Endometrium (tissue), 2 donors: ENCODE data around the gene PLXNA3.

Source experiments
- FAIRE-seq: peaks from 2 replicates; lab custom pipeline; 2012; peaks lifted over from hg19 to GRCh38; lab: Jason Lieb, UNC
- donor health status: control.
- donor health status: control.

PLXNA3 gene

GRCh38 chrX:154459832-154460231, 1.8 kb downstream of the PLXNA3 start:
- FAIRE-seq: no peak

DNA sequence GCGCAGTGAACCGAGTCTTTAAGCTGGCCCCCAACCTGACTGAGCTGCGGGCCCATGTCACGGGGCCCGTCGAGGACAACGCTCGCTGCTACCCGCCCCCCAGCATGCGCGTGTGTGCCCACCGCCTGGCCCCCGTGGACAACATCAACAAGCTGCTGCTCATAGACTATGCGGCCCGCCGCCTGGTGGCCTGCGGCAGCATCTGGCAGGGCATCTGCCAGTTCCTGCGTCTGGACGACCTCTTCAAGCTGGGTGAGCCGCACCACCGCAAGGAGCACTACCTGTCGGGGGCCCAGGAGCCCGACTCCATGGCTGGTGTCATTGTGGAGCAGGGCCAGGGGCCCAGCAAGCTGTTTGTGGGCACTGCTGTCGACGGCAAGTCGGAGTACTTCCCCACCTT, 2.2 kb downstream of the PLXNA3 start:
- no peak for FAIRE-seq

DNA sequence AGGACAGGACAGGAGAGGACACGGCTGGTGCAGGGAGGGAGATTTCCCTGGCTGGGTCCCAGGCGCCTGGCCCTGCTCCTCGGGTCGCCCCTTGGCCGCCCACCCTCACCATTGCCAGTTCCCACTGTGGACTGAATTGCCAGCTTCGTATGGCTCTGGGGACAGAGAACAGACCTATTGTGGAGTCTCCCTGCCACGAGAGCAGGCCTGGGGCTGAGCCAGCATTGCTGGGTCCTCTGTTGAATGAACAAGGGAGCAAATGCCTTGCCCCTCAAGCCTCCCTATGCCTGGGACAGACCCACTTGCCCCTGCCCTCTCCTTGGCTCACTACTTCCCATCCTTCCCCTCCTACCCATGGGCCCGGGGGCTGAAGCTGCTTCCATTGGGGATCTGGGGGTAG, 4.3 kb downstream of the PLXNA3 start:
- FAIRE-seq: no peak

DNA sequence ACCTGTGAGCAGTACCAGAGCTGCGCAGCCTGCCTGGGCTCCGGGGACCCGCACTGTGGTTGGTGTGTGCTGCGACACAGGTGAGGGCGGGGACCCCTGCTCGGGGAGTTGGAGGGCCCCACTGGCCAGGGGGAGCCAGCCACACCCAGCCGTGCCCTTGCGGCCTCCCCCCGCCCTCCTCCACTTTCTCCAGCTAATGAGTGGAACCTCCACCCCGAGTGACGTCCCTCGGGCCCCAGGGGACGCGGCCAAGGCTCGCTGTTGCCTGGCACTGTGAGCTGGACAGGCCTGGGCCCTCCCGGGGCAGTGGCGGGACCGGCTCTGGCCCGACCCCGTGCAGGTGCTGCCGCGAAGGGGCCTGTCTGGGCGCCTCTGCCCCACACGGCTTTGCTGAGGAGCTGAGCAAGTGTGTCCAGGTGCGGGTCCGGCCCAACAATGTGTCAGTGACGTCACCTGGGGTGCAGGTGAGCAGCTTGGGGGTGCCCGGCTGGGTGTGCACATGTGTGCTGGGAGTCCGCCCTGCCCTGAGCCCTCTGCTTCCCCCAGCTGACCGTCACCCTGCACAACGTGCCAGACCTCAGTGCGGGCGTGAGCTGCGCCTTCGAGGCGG, 5.6 kb downstream of the PLXNA3 start:
- FAIRE-seq: no peak

GRCh38 chrX:154464806-154465365, 6.8 kb downstream of the PLXNA3 start:
- no peak for FAIRE-seq

GRCh38 chrX:154465601-154466000, 7.5 kb downstream of the PLXNA3 start:
- no peak for FAIRE-seq

- FAIRE-seq: no peak
These were observed 8.0 kb downstream of the PLXNA3 start for GRCh38 chrX:154466036-154466435.

DNA sequence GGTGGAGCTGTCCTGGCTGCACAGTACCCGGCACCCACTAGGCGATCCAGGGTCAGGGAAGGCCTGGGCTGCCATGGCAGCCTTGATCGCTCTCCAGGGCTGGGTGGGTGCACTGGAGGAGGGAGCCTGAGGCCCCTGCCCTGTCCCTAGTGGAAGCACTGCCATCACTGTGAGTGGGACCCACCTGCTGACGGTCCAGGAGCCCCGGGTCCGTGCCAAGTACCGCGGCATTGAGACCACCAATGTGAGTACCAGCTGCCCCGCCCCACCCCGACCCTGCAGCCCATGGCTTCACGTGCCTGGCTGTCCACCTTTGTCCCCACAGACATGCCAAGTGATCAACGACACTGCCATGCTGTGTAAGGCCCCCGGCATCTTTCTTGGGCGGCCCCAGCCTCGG, 8.8 kb downstream of the PLXNA3 start:
- no peak for FAIRE-seq

GRCh38 chrX:154467556-154467955, 9.5 kb downstream of the PLXNA3 start:
- no peak for FAIRE-seq

GRCh38 chrX:154468217-154468616, 10.1 kb downstream of the PLXNA3 start:
- no peak for FAIRE-seq

GRCh38 chrX:154469114-154469513, 11.0 kb downstream of the PLXNA3 start:
- no peak for FAIRE-seq

DNA sequence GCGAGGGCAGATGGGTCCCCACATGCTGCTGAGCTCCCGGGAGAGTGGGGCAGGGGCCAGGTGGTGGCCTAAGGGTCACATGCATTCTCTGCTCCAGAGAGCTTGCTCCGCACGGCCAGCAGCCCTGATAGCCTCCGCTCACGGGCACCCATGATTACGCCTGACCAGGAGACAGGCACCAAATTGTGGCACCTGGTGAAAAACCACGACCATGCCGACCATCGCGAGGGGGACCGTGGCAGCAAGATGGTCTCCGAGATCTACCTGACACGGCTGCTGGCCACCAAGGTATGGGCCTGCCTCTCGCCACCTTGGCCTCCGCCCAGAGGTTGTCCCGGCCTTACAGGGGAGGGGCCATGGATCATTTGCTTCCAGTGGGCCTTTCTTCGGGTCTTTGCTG, 11.8 kb downstream of the PLXNA3 start:
- no peak for FAIRE-seq

DNA sequence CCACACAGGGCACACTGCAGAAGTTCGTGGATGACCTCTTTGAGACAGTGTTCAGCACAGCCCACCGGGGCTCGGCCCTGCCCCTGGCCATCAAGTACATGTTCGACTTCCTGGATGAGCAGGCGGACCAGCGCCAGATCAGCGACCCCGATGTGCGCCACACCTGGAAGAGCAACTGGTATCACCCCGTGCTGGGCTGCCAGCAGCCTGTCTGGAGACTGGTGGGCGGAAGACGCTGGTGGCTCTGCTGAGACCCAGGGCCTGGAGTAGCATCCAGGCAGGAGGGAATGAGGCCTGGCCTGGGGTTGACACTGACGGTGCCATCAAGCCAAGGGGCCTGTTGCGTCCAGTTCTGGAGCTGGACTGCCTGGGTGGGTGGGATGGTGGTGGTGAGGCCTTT, 12.4 kb downstream of the PLXNA3 start:
- no peak for FAIRE-seq

- FAIRE-seq: no peak
These were observed 13.0 kb downstream of the PLXNA3 start for GRCh38 chrX:154470914-154471568.

GRCh38 chrX:154471839-154472684, 14.0 kb downstream of the PLXNA3 start:
- no peak for FAIRE-seq

DNA sequence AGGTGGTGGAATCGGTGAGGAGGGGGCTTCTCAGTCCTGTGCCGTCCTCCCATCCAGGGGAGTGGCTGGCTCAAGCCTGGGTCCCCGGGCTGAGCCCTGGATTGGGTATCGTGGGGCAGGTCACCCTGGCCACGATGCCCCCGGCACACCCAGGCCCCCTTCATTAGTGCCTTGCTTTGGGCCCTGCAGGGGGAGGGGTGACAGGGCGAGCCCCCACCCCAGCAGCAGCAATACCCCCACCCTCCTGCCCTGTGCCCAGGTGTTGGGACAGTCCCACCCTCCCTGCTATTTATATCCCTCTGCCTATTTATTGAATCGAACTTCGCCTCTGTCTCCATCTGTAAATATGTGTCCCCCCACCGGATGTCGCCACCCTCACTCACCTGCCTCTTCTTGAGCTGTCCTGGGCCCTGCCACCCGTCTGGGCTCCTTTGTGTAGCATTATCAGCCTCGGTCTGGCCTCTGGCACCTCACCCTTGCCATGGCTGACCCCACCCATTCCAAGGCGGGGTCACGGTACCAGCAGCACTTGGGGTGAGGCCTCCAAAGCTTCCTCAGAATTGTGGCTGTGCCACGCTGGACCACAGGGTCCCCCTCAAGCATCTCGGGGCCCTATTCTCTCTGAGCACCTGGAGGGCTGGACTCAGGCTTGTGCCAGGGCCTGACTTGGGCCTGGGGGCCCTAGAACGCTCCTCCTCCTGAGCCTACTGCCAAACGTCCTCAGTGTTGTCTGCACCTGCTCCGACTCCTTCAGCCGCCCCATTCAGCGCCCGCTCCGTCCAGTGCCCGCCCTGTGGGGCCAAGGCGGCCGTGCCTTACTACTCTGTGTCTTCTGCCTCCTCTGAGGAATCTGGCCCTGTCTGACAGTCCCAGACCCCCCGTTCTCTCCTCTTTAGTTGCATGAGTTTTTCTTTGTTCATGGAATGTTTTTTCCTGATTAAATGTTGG, 14.9 kb downstream of the PLXNA3 start:
- FAIRE-seq: no peak

DNA sequence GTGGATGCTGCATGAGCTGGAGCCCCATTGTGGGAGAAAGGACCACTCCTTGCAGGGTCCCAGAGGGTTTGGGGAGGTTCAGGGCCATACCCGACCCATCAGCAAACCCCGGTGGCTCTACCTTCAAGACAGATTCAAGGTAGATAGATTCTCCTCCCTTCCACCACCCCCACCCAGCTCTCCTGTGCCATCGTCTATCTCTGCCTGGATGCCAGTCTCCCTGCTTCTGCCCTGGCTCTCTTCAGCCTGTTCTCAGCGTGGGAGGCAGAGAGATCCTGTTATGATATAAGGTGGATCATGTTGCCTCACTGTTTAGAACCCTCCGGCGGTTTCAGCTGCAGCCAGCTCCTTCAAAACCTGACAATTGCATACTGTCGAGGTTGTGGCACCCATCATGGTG, 15.6 kb downstream of the PLXNA3 start:
- FAIRE-seq: no peak

DNA sequence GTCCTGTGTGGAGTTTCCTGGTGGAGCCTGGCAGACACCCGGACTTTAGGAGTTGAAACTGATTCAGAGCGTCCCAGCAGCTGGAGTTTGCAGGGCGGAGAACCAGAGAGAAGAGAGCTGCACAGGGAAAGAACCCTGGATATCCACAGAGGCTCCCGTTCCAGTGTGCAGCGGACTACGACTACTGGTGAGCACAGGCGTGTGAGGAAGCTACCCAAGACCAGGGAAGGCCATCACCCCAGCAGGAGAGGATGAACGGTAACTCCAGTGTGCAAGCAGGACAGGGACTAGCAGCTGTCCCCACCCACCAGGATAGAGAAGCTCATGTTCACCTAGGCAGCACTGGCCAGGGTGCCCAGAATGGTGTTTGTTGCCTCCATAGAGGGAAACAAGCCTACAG, 18.7 kb downstream of the PLXNA3 start:
- FAIRE-seq: no peak

- no peak for FAIRE-seq
These were observed 19.9 kb downstream of the PLXNA3 start for GRCh38 chrX:154477891-154478477.

- no peak for FAIRE-seq
These were observed 20.9 kb downstream of the PLXNA3 start, which contains the start of gene LAGE3 for GRCh38 chrX:154478728-154479622. Gene LAGE3 (minus strand): TSS chrX:154479281. CDS start chrX:154478915, 366 bp downstream.
